ENCODE data around the gene CCL24. TPM values are rescaled to one million over a fixed set of nuclear protein-coding genes. Genes with fewer than 3 reads are reported as not detected.
"Not testable (repeated sequence)": the region's sequence is repeated elsewhere in the genome, so short reads cannot be mapped to it uniquely, and the experiment has no call there.

Gene CCL24
- total RNA-seq, 1 experiment from 2014 or later: 0.68 TPM

GRCh38 chr7:75844158-75844557, 30.6 kb upstream of the CCL24 start:
- Mint-ChIP-seq H3K36me3 (ENCODE audit: insufficient read depth, unreplicated experiment) (peaks cover 4% of the 10 kb centered on the region), H3K27ac (ENCODE audit: unreplicated experiment) (no peak overlapping the region), H3K4me3 (ENCODE audit: low read depth, unreplicated experiment) (no peak overlapping the region), H3K27me3 (ENCODE audit: unreplicated experiment) (no peaks in the 10 kb centered on the region), H3K4me1 (ENCODE audit: low read depth, unreplicated experiment) (peaks cover 13% of the 10 kb centered on the region), H3K9me3 (ENCODE audit: low read depth, unreplicated experiment) (peaks cover 3% of the 10 kb centered on the region)
- no TSS peak for BruUV-seq (replicated peaks)
- no peak for TF ChIP-seq CTCF (IDR thresholded peaks at IDR 0.05; ENCODE audit: unreplicated experiment)
- intact Hi-C loops (cut with micrococcal nuclease; ENCODE audit: unreplicated experiment): no loop called here
- DNase-seq: no peak
- CTCF ChIA-PET: no interaction called here

- Mint-ChIP-seq H3K4me1 (ENCODE audit: low read depth, unreplicated experiment) (peaks cover 13% of the 10 kb centered on the region), H3K27me3 (ENCODE audit: unreplicated experiment) (no peaks in the 10 kb centered on the region)
Observed at GRCh38 chr7:75843613-75844116, 30.1 kb upstream of the CCL24 start.

GRCh38 chr7:75842836-75843446, 29.3 kb upstream of the CCL24 start:
- CTCF ChIA-PET: no interaction called here
- no peaks in the 10 kb centered on the region for H3K27me3 Mint-ChIP-seq (ENCODE audit: unreplicated experiment)
- H3K4me3 Mint-ChIP-seq (ENCODE audit: low read depth, unreplicated experiment): no peak overlapping the region
- peak; percentile 43 for DNase-seq
- no TSS peak for BruUV-seq (replicated peaks)
- H3K36me3 Mint-ChIP-seq (ENCODE audit: insufficient read depth, unreplicated experiment): peaks cover 4% of the 10 kb centered on the region
- peaks cover 13% of the 10 kb centered on the region for H3K4me1 Mint-ChIP-seq (ENCODE audit: low read depth, unreplicated experiment)
- no peak overlapping the region for H3K27ac Mint-ChIP-seq (ENCODE audit: unreplicated experiment)
- peaks cover 3% of the 10 kb centered on the region for H3K9me3 Mint-ChIP-seq (ENCODE audit: low read depth, unreplicated experiment)
- intact Hi-C loops (cut with micrococcal nuclease; ENCODE audit: unreplicated experiment): no loop called here
- no peak for TF ChIP-seq CTCF (IDR thresholded peaks at IDR 0.05; ENCODE audit: unreplicated experiment)

More at GRCh38 chr7:75843613-75844116, 30.1 kb upstream of the CCL24 start:
- Mint-ChIP-seq H3K27ac (ENCODE audit: unreplicated experiment) (no peak overlapping the region), H3K36me3 (ENCODE audit: insufficient read depth, unreplicated experiment) (peaks cover 4% of the 10 kb centered on the region), H3K9me3 (ENCODE audit: low read depth, unreplicated experiment) (peaks cover 3% of the 10 kb centered on the region), H3K4me3 (ENCODE audit: low read depth, unreplicated experiment) (no peak overlapping the region)
- intact Hi-C loops (cut with micrococcal nuclease; ENCODE audit: unreplicated experiment): no loop called here
- no TSS peak for BruUV-seq (replicated peaks)
- CTCF ChIA-PET: no interaction called here
- TF ChIP-seq CTCF (IDR thresholded peaks at IDR 0.05; ENCODE audit: unreplicated experiment): no peak
- no peak for DNase-seq

GRCh38 chr7:75840029-75840428, 26.4 kb upstream of the CCL24 start:
- H3K4me1 Mint-ChIP-seq (ENCODE audit: low read depth, unreplicated experiment): peaks cover 13% of the 10 kb centered on the region
- no peak for TF ChIP-seq CTCF (IDR thresholded peaks at IDR 0.05; ENCODE audit: unreplicated experiment)
- BruUV-seq (replicated peaks): no TSS peak
- CTCF ChIA-PET: no interaction called here
- no peak overlapping the region for H3K4me3 Mint-ChIP-seq (ENCODE audit: low read depth, unreplicated experiment)
- peaks cover 3% of the 10 kb centered on the region for H3K9me3 Mint-ChIP-seq (ENCODE audit: low read depth, unreplicated experiment)
- DNase-seq: no peak
- H3K27ac Mint-ChIP-seq (ENCODE audit: unreplicated experiment): no peak overlapping the region
- intact Hi-C loops (cut with micrococcal nuclease; ENCODE audit: unreplicated experiment): no loop called here
- peaks cover 4% of the 10 kb centered on the region for H3K36me3 Mint-ChIP-seq (ENCODE audit: insufficient read depth, unreplicated experiment)
- no peaks in the 10 kb centered on the region for H3K27me3 Mint-ChIP-seq (ENCODE audit: unreplicated experiment)

GRCh38 chr7:75838281-75838930, 24.8 kb upstream of the CCL24 start:
- H3K27ac Mint-ChIP-seq (ENCODE audit: unreplicated experiment); H3K27me3 Mint-ChIP-seq (ENCODE audit: unreplicated experiment); H3K4me3 Mint-ChIP-seq (ENCODE audit: low read depth, unreplicated experiment); H3K36me3 Mint-ChIP-seq (ENCODE audit: insufficient read depth, unreplicated experiment); H3K9me3 Mint-ChIP-seq (ENCODE audit: low read depth, unreplicated experiment); intact Hi-C loops (cut with micrococcal nuclease; ENCODE audit: unreplicated experiment); CTCF ChIA-PET; DNase-seq; BruUV-seq (replicated peaks): not testable (repeated sequence)
- H3K4me1 Mint-ChIP-seq (ENCODE audit: low read depth, unreplicated experiment): peaks cover 10% of the 10 kb centered on the region
